ENCODE data around the gene CD2.

GRCh38 chr1:116709666-116710167 is 44.5 kb upstream of the CD2 start:
- TF ChIP-seq POLR2AphosphoS5 (IDR thresholded peaks at IDR 0.05; ENCODE audit: borderline replicate concordance, low read depth, low read length) (no peak), EZH2 (IDR thresholded peaks at IDR 0.05) (no peak)

All from SK-N-MC (cell line).